AML-193 (cell line): ENCODE results near the gene DAG1.

Source experiments
- DNase-seq, 2 experiments: peaks; one replicate each; lab custom pipeline; 2025; lab: John Stamatoyannopoulos, UW

DAG1 gene

GRCh38 chr3:49554633-49555265, 84.7 kb downstream of the DAG1 start:
- DNase-seq = no peak

GRCh38 chr3:49556500-49557275, 86.6 kb downstream of the DAG1 start:
- no peak for DNase-seq

- DNase-seq = no peak
Observed at GRCh38 chr3:49563040-49563578, 93.0 kb downstream of the DAG1 start.

- no peak for DNase-seq
Observed at GRCh38 chr3:49563766-49564165, 93.7 kb downstream of the DAG1 start.

- peak; percentile 29 to 31 for DNase-seq
Observed at GRCh38 chr3:49566312-49566711, 96.2 kb downstream of the DAG1 start.

- no peak for DNase-seq
Observed at GRCh38 chr3:49567406-49567805, 97.3 kb downstream of the DAG1 start.

- no peak for DNase-seq
Observed at GRCh38 chr3:49568965-49569364, 98.9 kb downstream of the DAG1 start.

- DNase-seq = no peak
Observed at GRCh38 chr3:49570028-49570654, 100.1 kb downstream of the DAG1 start.

GRCh38 chr3:49582177-49582576, 112.1 kb downstream of the DAG1 start:
- no peak for DNase-seq
